ENCODE measurements around the gene UST. TPM values are rescaled to one million over a fixed set of nuclear protein-coding genes. Genes with fewer than 3 reads are reported as not detected.

Gene UST
- total RNA-seq (2022; extraction: Qiagen RNA extraction; ENCODE audit: low read depth), result 2.5 to 5.0 TPM (median 3.3 TPM) in 5 replicates

GRCh38 chr6:148746363-148747144 is at the start of gene UST:
Gene UST (plus strand): TSS chr6:148747030. CDS start chr6:148747431, 401 bp downstream.

